Endothelial cell (in vitro differentiated cells): ENCODE measurements around the gene RHOD. TPM values are rescaled to one million over a fixed set of nuclear protein-coding genes. Genes with fewer than 3 reads are reported as not detected.

Source experiments
- DNase-seq: peaks from one replicate; pipeline ENCODE4 v3.0.0; 2021; ENCODE audit warnings: low spot score
- H3K27ac Mint-ChIP-seq: one replicate; pipeline ENCODE4 v1.8.0; 2021; ENCODE audit warnings: mixed read lengths, inconsistent platforms; ENCODE audit not compliant: unreplicated experiment
- H3K27me3 Mint-ChIP-seq: one replicate; pipeline ENCODE4 v1.8.0; 2021; ENCODE audit warnings: mild to moderate bottlenecking, moderate library complexity, mixed read lengths, inconsistent platforms; ENCODE audit not compliant: unreplicated experiment
- H3K36me3 Mint-ChIP-seq: one replicate; pipeline ENCODE4 v1.8.0; 2021; ENCODE audit warnings: mild to moderate bottlenecking, low read depth, mixed read lengths, inconsistent platforms; ENCODE audit not compliant: unreplicated experiment
- H3K4me1 Mint-ChIP-seq: one replicate; pipeline ENCODE4 v1.8.0; 2021; ENCODE audit warnings: mild to moderate bottlenecking, mixed read lengths, inconsistent platforms; ENCODE audit not compliant: unreplicated experiment
- H3K4me3 Mint-ChIP-seq: one replicate; pipeline ENCODE4 v1.8.0; 2021; ENCODE audit warnings: mild to moderate bottlenecking, mixed read lengths, inconsistent platforms; ENCODE audit not compliant: unreplicated experiment
- H3K9me3 Mint-ChIP-seq: one replicate; pipeline ENCODE4 v1.8.0; 2021; ENCODE audit warnings: mixed read lengths, inconsistent platforms; ENCODE audit not compliant: unreplicated experiment
- CTCF ChIP-seq: fragments of 200-600 bp; sonication (generic); IDR thresholded peaks from one replicate; pipeline ENCODE4 v1.5.0; 2021; ENCODE audit warnings: antibody characterized with exemption; ENCODE audit not compliant: unreplicated experiment
- total RNA-seq: library from RNA; stranded (reverse); fragmentation: NEBNext Ultra II Directional; extraction: Animal tissue kit (Norgen Biotek cat#: 25700); gene quantifications from one replicate; pipeline ENCODE4 v1.2.1, GENCODE V29; 2021; ENCODE audit not compliant: unreplicated experiment

RHOD gene
- total RNA-seq, 1 donor from 2014 or later = 10.5 TPM

- Mint-ChIP-seq H3K4me1 (no peaks in the 10 kb centered on the region), H3K27me3 (peaks cover 17% of the 10 kb centered on the region), H3K4me3 (no peak overlapping the region), H3K27ac (no peak overlapping the region), H3K9me3 (no peaks in the 10 kb centered on the region), H3K36me3 (peaks cover 7% of the 10 kb centered on the region)
- no peak for DNase-seq
- TF ChIP-seq CTCF = no peak
These were observed 42.3 kb upstream of the RHOD start for GRCh38 chr11:67014343-67014742.

GRCh38 chr11:67015048-67015447 lies 41.6 kb upstream of the RHOD start:
- DNase-seq = no peak
- H3K27ac Mint-ChIP-seq = no peak overlapping the region

GRCh38 chr11:67016550-67016949 lies 40.1 kb upstream of the RHOD start:
- DNase-seq = no peak
- no peak overlapping the region for H3K27ac Mint-ChIP-seq
- peaks cover 20% of the 10 kb centered on the region for H3K27me3 Mint-ChIP-seq
- H3K9me3 Mint-ChIP-seq = no peaks in the 10 kb centered on the region
- H3K4me1 Mint-ChIP-seq = no peaks in the 10 kb centered on the region
- H3K36me3 Mint-ChIP-seq = peaks cover 7% of the 10 kb centered on the region
- no peak for TF ChIP-seq CTCF
- H3K4me3 Mint-ChIP-seq = no peak overlapping the region

More at GRCh38 chr11:67015048-67015447, 41.6 kb upstream of the RHOD start:
- TF ChIP-seq CTCF = no peak
- no peaks in the 10 kb centered on the region for H3K4me1 Mint-ChIP-seq
- no peaks in the 10 kb centered on the region for H3K9me3 Mint-ChIP-seq
- peaks cover 7% of the 10 kb centered on the region for H3K36me3 Mint-ChIP-seq
- no peak overlapping the region for H3K4me3 Mint-ChIP-seq
- peaks cover 13% of the 10 kb centered on the region for H3K27me3 Mint-ChIP-seq

GRCh38 chr11:67020949-67021348 lies 35.7 kb upstream of the RHOD start:
- H3K27ac Mint-ChIP-seq = no peak overlapping the region
- TF ChIP-seq CTCF = no peak
- H3K36me3 Mint-ChIP-seq = peaks cover 3% of the 10 kb centered on the region
- peaks cover 20% of the 10 kb centered on the region for H3K27me3 Mint-ChIP-seq
- no peaks in the 10 kb centered on the region for H3K9me3 Mint-ChIP-seq
- no peak overlapping the region for H3K4me3 Mint-ChIP-seq
- peaks cover 5% of the 10 kb centered on the region for H3K4me1 Mint-ChIP-seq
- DNase-seq = no peak

- Mint-ChIP-seq H3K36me3 (peaks cover 3% of the 10 kb centered on the region), H3K27me3 (peaks cover 17% of the 10 kb centered on the region), H3K27ac (no peak overlapping the region), H3K9me3 (no peaks in the 10 kb centered on the region), H3K4me1 (peaks cover 5% of the 10 kb centered on the region), H3K4me3 (peak overlapping the region; percentile 80)
- TF ChIP-seq CTCF = no peak
- no peak for DNase-seq
These were observed 34.2 kb upstream of the RHOD start for GRCh38 chr11:67022341-67022933.
